T-cell (primary cell): ENCODE measurements around the gene DIP2C. TPM values are rescaled to one million over a fixed set of nuclear protein-coding genes. Genes with fewer than 3 reads are reported as not detected.
"Not testable (repeated sequence)": the region's sequence is repeated elsewhere in the genome, so short reads cannot be mapped to it uniquely, and the experiment has no call there.

Source experiments
- ATAC-seq, 4 experiments: fragments of 200-7000 bp in 3 of 4; fragments of 150-1000 bp in 1 of 4; cut with Tn5 transposase; replicated peaks in 1 of 4; 1 replicate in 3 of 4; 2 replicates in 1 of 4; pipeline ENCODE4 v1.10.0; 2021; ENCODE audit warnings: moderate library complexity in 3 of 4, mild to moderate bottlenecking in 2 of 4, moderate number of reproducible peaks in 1 of 4
- CTCF ChIA-PET, 2 donors: fragments of 300-600 bp; sonication (Branson Sonifier 250); formaldehyde crosslinking; loops; one replicate each; lab custom pipeline; 2022; ENCODE audit warnings: antibody characterized with exemption in 2 of 2; lab: Charles Lee
- POLR2A ChIA-PET, 2 donors: fragments of 300-600 bp; sonication (Branson Sonifier 250); formaldehyde crosslinking; loops; one replicate each; lab custom pipeline; 2022; ENCODE audit warnings: antibody characterized with exemption in 2 of 2; lab: Charles Lee
- DNase-seq, 35 experiments: peaks; one replicate each; pipeline versions ENCODE4 v3.0.0 to v3.0.0-alpha.2; 2013 to 2023
- H3K27ac ChIP-seq: one replicate; pipeline ENCODE4 v1.5.1; 2013; ENCODE audit warnings: low read length
- H3K27me3 ChIP-seq, 2 experiments: replicated peaks in 1 of 2; 1 replicate in 1 of 2; 2 replicates in 1 of 2; pipeline versions ENCODE4 v1.6.1 to v1.7.0; 2013; ENCODE audit warnings: low read length in 1 of 2, mixed read lengths in 1 of 2; ENCODE audit not compliant: control insufficient read depth in 2 of 2, insufficient read depth in 2 of 2; ENCODE audit errors: extremely low read depth in 1 of 2
- H3K36me3 ChIP-seq, 2 donors: 1 replicate in 1 of 2; 2 replicates in 1 of 2; pipeline versions ENCODE4 v1.6.1 to v1.7.0; 2013; ENCODE audit warnings: low read length in 1 of 2; ENCODE audit not compliant: control insufficient read depth in 2 of 2, insufficient read depth in 1 of 2; ENCODE audit errors: extremely low read depth in 1 of 2
- H3K4me1 ChIP-seq, 2 experiments: 1 replicate in 1 of 2; 2 replicates in 1 of 2; pipeline versions ENCODE4 v1.6.1 to v1.7.0; 2013; ENCODE audit warnings: low read length in 2 of 2, mixed read lengths in 1 of 2; ENCODE audit not compliant: insufficient read depth in 2 of 2, control insufficient read depth in 1 of 2; ENCODE audit errors: extremely low read depth in 1 of 2
- H3K4me3 ChIP-seq, 2 donors: 1 replicate in 1 of 2; 2 replicates in 1 of 2; pipeline versions ENCODE4 v1.5.1 to v1.7.0; 2013; ENCODE audit warnings: mild to moderate bottlenecking in 2 of 2, low read length in 1 of 2, moderate library complexity in 1 of 2; ENCODE audit not compliant: control insufficient read depth in 1 of 2; ENCODE audit errors: extremely low read depth in 1 of 2
- H3K9me3 ChIP-seq: 2 replicates; pipeline ENCODE4 v1.7.0; 2013
- H3K27ac Mint-ChIP-seq, 2 donors: one replicate each; pipeline ENCODE4 v1.8.0; 2020 to 2021; ENCODE audit warnings: mild to moderate bottlenecking in 2 of 2, mixed read lengths in 2 of 2
- H3K27me3 Mint-ChIP-seq, 2 donors: one replicate each; pipeline ENCODE4 v1.8.0; 2021 to 2022; ENCODE audit warnings: mixed read lengths in 2 of 2
- H3K36me3 Mint-ChIP-seq: one replicate; pipeline ENCODE4 v1.8.0; 2021; ENCODE audit warnings: mixed read lengths
- H3K4me1 Mint-ChIP-seq, 3 donors: one replicate each; pipeline ENCODE4 v1.8.0; 2020 to 2022; ENCODE audit warnings: mixed read lengths in 3 of 3, mild to moderate bottlenecking in 1 of 3
- H3K4me3 Mint-ChIP-seq, 3 donors: one replicate each; pipeline ENCODE4 v1.8.0; 2020 to 2022; ENCODE audit warnings: mild to moderate bottlenecking in 3 of 3, mixed read lengths in 3 of 3, moderate library complexity in 3 of 3
- H3K9me3 Mint-ChIP-seq, 3 donors: one replicate each; pipeline ENCODE4 v1.8.0; 2020 to 2022; ENCODE audit warnings: mixed read lengths in 3 of 3
- WGBS: methylation state at CpG from one replicate; pipeline ENCODE4 v1.1.5; 2013; ENCODE audit warnings: missing lambda C conversion rate; ENCODE audit not compliant: insufficient coverage; 5-methylcytosine and 5-hydroxymethylcytosine counted together
- total RNA-seq, 35 experiments: library from RNA in 6 of 35; stranded (reverse) in 6 of 35; fragments of 120-200 nt in 1 of 35; gene quantifications; one replicate each; pipeline versions ENCODE4 v1.2.1 to v1.2.4 and lab custom pipeline; 2013 to 2026

DIP2C gene
- total RNA-seq, 5 donors from 2014 or later (not counting 1 experiment from before 2014, with no cell fraction given) = 2.7 to 7.4 (median 4.5) TPM

DNA sequence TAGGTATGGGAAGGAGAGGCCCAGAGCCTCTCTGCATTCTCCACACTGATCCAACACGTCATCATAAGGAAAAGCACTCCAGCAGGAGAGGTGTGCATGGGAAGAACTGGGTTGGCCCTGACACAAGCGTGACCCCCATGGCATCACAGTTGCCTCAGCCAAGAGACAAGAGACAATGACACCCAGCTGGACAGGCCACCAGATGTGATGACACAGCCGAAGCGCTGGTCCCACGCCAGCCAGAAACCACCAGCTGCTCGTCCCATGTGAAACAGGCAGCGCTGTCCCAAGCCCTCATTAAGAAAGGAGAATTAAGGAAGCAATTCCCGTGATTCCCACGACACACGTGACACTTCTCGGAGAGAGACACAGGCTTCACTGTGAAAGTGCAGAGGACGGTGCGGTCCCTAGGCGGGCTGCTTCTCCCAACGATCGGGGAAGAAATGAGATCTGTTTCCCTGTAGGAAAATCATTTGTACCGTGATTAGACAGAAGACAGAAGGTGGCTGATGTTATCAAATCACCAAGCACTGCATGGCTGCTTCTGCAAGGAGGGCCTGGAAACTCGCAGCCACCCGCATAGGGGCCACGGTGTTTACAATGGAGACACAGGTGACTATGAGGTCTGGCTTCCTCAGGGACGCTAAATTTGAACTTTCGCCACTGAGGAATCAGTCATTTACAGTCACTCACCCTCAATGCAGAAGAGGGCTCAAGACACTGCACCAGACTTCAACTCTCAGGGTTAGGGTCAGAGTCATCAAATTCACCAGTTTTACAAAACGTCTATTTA, 74.5 kb downstream of the DIP2C start:
- no peaks in the 10 kb centered on the region for H3K36me3 Mint-ChIP-seq
- 88% methylated on average over 21 of the region's 23 CpGs for WGBS
- DNase-seq (no peak), ATAC-seq (no peak)
- ChIA-PET CTCF (no interaction called here), POLR2A (no interaction called here)
- no peaks in the 10 kb centered on the region for H3K9me3 Mint-ChIP-seq
- H3K4me3 Mint-ChIP-seq = no peak overlapping the region
- peaks cover 2 to 3% (median 3%) of the 10 kb centered on the region in 3 donors for H3K4me1 Mint-ChIP-seq
- H3K27ac Mint-ChIP-seq = no peak overlapping the region
- Histone ChIP-seq H3K4me3 (no peak overlapping the region), H3K9me3 (no peaks in the 10 kb centered on the region), H3K36me3 (no peaks in the 10 kb centered on the region), H3K27me3 (peaks cover 0 to 35% of the 10 kb centered on the region in 2 experiments), H3K27ac (no peak overlapping the region), H3K4me1 (no peaks in the 10 kb centered on the region)
- H3K27me3 Mint-ChIP-seq = peaks cover 7 to 37% of the 10 kb centered on the region in 2 donors

DNA sequence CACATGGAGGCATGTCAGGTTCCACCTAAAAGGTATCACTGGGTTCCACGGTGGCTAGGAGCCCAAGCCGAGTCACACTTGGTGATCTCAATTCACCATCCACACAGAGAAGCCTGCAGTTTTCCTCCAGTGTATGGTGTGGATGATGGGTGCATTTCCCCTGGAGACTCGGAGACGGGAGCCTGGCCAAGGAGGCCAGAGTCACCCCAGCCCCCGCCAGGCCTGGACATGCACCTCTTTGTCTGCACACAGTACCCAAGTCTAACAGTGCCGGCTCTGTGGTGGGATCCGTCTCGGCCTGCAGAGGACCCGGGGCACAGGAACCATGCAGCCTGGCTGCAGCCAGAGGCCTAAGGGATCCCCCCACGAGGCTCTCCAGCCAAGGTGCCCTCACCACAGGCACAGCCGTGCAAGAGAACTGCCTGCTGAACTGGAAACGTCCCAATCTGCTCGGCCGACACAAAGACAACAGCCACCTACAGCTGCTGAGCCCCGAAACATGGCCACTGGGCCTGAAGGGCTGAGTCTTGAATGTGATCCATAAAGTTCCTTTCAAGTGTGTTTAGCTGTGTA, 75.2 kb downstream of the DIP2C start:
- peaks cover 4 to 32% of the 10 kb centered on the region in 2 donors for H3K27me3 Mint-ChIP-seq
- 83% methylated on average over 10 of the region's 15 CpGs for WGBS

DNA sequence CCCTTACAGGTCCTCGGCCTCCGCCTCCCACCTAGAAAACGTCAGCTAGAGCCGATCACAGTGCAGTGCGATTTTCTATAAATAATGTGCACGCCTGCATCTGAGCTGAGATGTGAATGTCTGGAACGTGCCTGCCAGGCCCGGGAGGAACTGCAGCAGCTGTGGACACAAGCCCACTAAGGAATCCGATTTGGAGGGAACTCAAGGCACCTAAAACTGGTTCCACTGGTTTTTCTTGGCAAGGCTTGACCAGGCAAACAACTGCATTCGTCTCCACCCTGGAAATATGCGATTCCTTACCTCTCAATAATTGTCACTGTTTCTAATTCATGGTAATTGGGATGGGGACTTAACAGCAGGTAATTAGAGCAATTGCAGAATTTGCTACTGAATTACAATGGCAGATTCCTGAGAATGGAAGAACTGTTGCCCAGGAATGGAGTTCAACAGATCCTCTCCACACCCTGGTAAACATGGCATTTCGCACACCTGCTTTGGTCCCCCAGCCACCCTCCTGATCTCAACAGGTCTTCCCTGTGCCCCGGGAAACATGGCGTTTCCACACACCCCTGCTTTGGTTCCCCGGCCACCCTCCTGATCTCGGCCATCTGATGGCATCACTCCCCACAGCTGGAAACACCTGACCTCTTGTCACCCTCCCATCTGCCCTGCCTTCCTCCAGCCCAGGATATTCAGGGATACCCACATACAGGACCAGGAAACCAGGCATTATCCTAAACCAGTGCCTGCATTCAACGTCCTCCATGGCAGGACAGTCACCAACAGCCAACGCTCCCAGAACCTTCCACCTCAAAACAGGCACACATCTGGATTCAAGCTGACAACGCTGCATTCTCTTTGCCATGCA, 76.0 kb downstream of the DIP2C start:
- H3K4me3 Mint-ChIP-seq = no peak overlapping the region
- no peak overlapping the region for H3K4me3 ChIP-seq
- H3K9me3 ChIP-seq = no peaks in the 10 kb centered on the region
- no peak overlapping the region for H3K27ac Mint-ChIP-seq
- H3K36me3 ChIP-seq = no peaks in the 10 kb centered on the region
- peaks cover 0 to 22% of the 10 kb centered on the region in 2 experiments for H3K27me3 ChIP-seq
- no peaks in the 10 kb centered on the region for H3K9me3 Mint-ChIP-seq
- peaks cover 4 to 25% of the 10 kb centered on the region in 2 donors for H3K27me3 Mint-ChIP-seq
- WGBS = 82% methylated on average over 16 of the region's 19 CpGs
- no peak for ATAC-seq
- POLR2A ChIA-PET = no interaction called here
- H3K4me1 ChIP-seq = no peaks in the 10 kb centered on the region
- H3K36me3 Mint-ChIP-seq = no peaks in the 10 kb centered on the region
- no peak for DNase-seq
- H3K4me1 Mint-ChIP-seq = peaks cover 0 to 6% (median 3%) of the 10 kb centered on the region in 3 donors
- no peak overlapping the region for H3K27ac ChIP-seq
- CTCF ChIA-PET = no interaction called here

More for the DNA sequence above, 75.2 kb downstream of the DIP2C start:
- Mint-ChIP-seq H3K27ac (no peak overlapping the region), H3K9me3 (no peaks in the 10 kb centered on the region), H3K36me3 (no peaks in the 10 kb centered on the region), H3K4me1 (no peaks in the 10 kb centered on the region), H3K4me3 (no peak overlapping the region)
- ChIA-PET POLR2A (no interaction called here), CTCF (no interaction called here)
- Histone ChIP-seq H3K27me3 (peaks cover 0 to 29% of the 10 kb centered on the region in 2 experiments), H3K27ac (no peak overlapping the region), H3K4me3 (no peak overlapping the region), H3K36me3 (no peaks in the 10 kb centered on the region), H3K4me1 (no peaks in the 10 kb centered on the region), H3K9me3 (no peaks in the 10 kb centered on the region)
- no peak for DNase-seq
- no peak for ATAC-seq

DNA sequence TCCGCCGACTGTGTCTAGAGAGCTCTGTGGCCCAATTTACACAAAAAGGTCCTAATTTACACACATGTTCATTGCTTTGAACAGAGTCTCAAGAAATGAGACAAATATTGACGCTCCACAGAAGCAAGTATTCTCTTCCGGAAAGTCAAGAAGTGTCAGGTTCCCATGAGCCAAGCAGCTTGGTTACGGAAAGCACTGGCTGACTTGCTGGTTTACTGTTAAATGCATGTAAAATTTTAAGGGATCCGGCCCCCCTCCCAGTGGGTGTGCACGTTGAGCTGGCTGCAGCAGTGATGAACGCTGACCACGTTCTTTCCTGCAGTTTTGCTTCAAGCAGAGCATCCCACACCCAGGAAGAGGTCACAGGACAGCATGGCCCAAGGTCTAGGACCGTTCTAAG, 76.8 kb downstream of the DIP2C start:
- POLR2A ChIA-PET = no interaction called here
- Histone ChIP-seq H3K36me3 (no peaks in the 10 kb centered on the region), H3K4me3 (no peak overlapping the region), H3K4me1 (no peaks in the 10 kb centered on the region), H3K27ac (no peak overlapping the region), H3K9me3 (no peaks in the 10 kb centered on the region), H3K27me3 (peaks cover 0 to 20% of the 10 kb centered on the region in 2 experiments)
- Mint-ChIP-seq H3K27me3 (peaks cover 2 to 19% of the 10 kb centered on the region in 2 donors), H3K36me3 (no peaks in the 10 kb centered on the region), H3K27ac (no peak overlapping the region), H3K4me1 (peaks cover 0 to 6% (median 3%) of the 10 kb centered on the region in 3 donors), H3K4me3 (no peak overlapping the region), H3K9me3 (no peaks in the 10 kb centered on the region)
- ATAC-seq (no peak), DNase-seq (no peak)
- WGBS = 72% methylated on average over 6 of the region's 10 CpGs
- CTCF ChIA-PET = no interaction called here

DNA sequence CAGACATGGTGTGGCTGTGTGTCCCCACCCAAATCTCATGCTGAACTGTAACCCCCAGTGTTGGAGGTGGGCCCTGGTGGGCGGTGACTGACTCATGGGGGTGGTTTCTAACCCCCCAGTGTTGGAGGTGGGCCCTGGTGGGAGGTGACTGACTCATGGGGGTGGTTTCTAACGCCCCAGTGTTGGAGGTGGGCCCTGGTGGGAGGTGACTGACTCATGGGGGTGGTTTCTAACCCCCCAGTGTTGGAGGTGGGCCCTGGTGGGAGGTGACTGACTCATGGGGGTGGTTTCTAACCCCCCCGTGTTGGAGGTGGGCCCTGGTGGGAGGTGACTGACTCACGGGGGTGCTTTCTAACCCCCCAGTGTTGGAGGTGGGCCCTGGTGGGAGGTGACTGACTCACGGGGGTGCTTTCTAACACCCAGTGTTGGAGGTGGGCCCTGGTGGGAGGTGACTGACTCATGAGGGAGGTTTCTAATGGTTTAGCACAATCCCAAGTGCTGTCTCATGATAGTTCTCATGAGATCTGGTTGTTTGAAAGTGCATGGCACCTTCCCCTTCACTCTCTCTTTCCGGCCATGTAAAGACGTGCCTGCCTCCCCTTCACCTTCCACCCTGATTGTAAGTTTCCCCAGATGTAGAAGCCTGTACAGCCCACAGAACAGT, 78.7 kb downstream of the DIP2C start:
- WGBS = 50% methylated on average over 1 of the region's 7 CpGs
- H3K27ac ChIP-seq, DNase-seq, H3K36me3 Mint-ChIP-seq, H3K4me1 Mint-ChIP-seq, H3K27ac Mint-ChIP-seq, H3K9me3 ChIP-seq, H3K4me3 ChIP-seq, H3K4me3 Mint-ChIP-seq, H3K9me3 Mint-ChIP-seq, POLR2A ChIA-PET, H3K36me3 ChIP-seq, H3K27me3 Mint-ChIP-seq, H3K4me1 ChIP-seq, ATAC-seq: not testable (repeated sequence)
- CTCF ChIA-PET = interaction anchor here in 1 of 2 donors (0.6 kb wide), 1 partner anchor 298 kb away, joined by 3 read pairs; no protein-coding TSS in a partner anchor
- peaks cover 0 to 11% of the 10 kb centered on the region in 2 experiments for H3K27me3 ChIP-seq
